ENCODE measurements around the gene THAP5.

GRCh38 chr7:108576116-108576515 is 6.6 kb upstream of the THAP5 start:
- TF ChIP-seq, protein P1, sequence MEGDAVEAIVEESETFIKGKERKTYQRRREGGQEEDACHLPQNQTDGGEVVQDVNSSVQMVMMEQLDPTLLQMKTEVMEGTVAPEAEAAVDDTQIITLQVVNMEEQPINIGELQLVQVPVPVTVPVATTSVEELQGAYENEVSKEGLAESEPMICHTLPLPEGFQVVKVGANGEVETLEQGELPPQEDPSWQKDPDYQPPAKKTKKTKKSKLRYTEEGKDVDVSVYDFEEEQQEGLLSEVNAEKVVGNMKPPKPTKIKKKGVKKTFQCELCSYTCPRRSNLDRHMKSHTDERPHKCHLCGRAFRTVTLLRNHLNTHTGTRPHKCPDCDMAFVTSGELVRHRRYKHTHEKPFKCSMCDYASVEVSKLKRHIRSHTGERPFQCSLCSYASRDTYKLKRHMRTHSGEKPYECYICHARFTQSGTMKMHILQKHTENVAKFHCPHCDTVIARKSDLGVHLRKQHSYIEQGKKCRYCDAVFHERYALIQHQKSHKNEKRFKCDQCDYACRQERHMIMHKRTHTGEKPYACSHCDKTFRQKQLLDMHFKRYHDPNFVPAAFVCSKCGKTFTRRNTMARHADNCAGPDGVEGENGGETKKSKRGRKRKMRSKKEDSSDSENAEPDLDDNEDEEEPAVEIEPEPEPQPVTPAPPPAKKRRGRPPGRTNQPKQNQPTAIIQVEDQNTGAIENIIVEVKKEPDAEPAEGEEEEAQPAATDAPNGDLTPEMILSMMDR (IDR thresholded peaks at IDR 0.05), result no peak
- no peak for TF ChIP-seq KAT7 (CRISPR knock-in tag; IDR thresholded peaks at IDR 0.05; ENCODE audit: borderline replicate concordance)
- no peak for TF ChIP-seq ZNF263 (CRISPR knock-in tag; IDR thresholded peaks at IDR 0.05; ENCODE audit: low read depth)
- no peak for TF ChIP-seq FOXJ3 (CRISPR knock-in tag; IDR thresholded peaks at IDR 0.05; ENCODE audit: borderline replicate concordance)
- TF ChIP-seq, protein P2, sequence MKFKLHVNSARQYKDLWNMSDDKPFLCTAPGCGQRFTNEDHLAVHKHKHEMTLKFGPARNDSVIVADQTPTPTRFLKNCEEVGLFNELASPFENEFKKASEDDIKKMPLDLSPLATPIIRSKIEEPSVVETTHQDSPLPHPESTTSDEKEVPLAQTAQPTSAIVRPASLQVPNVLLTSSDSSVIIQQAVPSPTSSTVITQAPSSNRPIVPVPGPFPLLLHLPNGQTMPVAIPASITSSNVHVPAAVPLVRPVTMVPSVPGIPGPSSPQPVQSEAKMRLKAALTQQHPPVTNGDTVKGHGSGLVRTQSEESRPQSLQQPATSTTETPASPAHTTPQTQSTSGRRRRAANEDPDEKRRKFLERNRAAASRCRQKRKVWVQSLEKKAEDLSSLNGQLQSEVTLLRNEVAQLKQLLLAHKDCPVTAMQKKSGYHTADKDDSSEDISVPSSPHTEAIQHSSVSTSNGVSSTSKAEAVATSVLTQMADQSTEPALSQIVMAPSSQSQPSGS (CRISPR knock-in tag; IDR thresholded peaks at IDR 0.05; ENCODE audit: borderline replicate concordance, low read depth), result no peak
- TF ChIP-seq MYBL2 (CRISPR knock-in tag; IDR thresholded peaks at IDR 0.05), result no peak
- no peak for TF ChIP-seq NR3C1 (CRISPR knock-in tag; conservative IDR thresholded peaks at IDR 0.05; ENCODE audit: low read depth)
- TF ChIP-seq, protein P3, sequence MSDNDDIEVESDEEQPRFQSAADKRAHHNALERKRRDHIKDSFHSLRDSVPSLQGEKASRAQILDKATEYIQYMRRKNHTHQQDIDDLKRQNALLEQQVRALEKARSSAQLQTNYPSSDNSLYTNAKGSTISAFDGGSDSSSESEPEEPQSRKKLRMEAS (CRISPR knock-in tag; IDR thresholded peaks at IDR 0.05), result no peak
- TF ChIP-seq NFYB (CRISPR knock-in tag; conservative IDR thresholded peaks at IDR 0.05; ENCODE audit: low read depth), result no peak
- no peak for TF ChIP-seq FOXK1 (CRISPR knock-in tag; IDR thresholded peaks at IDR 0.05)
